Measurements from ENCODE around the gene COL1A2.

DNA sequence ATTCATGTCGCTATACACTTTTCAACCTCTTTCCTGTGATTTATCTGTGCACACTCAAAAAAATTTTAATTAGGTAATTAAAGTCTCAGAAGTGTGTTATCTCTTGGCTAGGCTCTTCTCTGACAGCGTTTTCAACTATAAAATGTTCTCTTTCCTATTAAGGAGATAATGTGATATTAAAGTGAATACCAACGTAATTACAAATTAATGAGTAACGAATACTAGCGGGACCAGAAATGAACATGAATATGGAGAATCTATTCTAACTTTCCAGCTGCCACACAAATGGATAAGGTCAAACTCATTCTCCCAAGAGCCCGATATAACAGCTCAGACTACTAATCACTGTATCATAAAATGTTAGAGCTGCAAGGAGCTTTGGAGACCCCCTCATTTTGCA is 12.0 kb downstream of the COL1A2 start:
- TF ChIP-seq, protein P1, sequence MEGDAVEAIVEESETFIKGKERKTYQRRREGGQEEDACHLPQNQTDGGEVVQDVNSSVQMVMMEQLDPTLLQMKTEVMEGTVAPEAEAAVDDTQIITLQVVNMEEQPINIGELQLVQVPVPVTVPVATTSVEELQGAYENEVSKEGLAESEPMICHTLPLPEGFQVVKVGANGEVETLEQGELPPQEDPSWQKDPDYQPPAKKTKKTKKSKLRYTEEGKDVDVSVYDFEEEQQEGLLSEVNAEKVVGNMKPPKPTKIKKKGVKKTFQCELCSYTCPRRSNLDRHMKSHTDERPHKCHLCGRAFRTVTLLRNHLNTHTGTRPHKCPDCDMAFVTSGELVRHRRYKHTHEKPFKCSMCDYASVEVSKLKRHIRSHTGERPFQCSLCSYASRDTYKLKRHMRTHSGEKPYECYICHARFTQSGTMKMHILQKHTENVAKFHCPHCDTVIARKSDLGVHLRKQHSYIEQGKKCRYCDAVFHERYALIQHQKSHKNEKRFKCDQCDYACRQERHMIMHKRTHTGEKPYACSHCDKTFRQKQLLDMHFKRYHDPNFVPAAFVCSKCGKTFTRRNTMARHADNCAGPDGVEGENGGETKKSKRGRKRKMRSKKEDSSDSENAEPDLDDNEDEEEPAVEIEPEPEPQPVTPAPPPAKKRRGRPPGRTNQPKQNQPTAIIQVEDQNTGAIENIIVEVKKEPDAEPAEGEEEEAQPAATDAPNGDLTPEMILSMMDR (IDR thresholded peaks at IDR 0.05; ENCODE audit: control extremely low read depth in 1 of 3, insufficient read depth in 1 of 3, low read depth in 1 of 3, low read length in 3 of 3), result no peak
- no peak for TF ChIP-seq SRF (IDR thresholded peaks at IDR 0.05; ENCODE audit: low read depth, low read length)
- TF ChIP-seq POLR2A (IDR thresholded peaks at IDR 0.05; ENCODE audit: control extremely low read depth in 1 of 2, low read depth in 2 of 2, low read length in 2 of 2), result no peak
- TF ChIP-seq YY1 (IDR thresholded peaks at IDR 0.05; ENCODE audit: low read depth, low read length), result no peak
- TF ChIP-seq POLR2AphosphoS5 (IDR thresholded peaks at IDR 0.05; ENCODE audit: low read depth, low read length), result no peak
- TF ChIP-seq TCF12 (IDR thresholded peaks at IDR 0.05; ENCODE audit: low read depth, low read length), result no peak
- TF ChIP-seq, protein P2, sequence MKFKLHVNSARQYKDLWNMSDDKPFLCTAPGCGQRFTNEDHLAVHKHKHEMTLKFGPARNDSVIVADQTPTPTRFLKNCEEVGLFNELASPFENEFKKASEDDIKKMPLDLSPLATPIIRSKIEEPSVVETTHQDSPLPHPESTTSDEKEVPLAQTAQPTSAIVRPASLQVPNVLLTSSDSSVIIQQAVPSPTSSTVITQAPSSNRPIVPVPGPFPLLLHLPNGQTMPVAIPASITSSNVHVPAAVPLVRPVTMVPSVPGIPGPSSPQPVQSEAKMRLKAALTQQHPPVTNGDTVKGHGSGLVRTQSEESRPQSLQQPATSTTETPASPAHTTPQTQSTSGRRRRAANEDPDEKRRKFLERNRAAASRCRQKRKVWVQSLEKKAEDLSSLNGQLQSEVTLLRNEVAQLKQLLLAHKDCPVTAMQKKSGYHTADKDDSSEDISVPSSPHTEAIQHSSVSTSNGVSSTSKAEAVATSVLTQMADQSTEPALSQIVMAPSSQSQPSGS (IDR thresholded peaks at IDR 0.05; ENCODE audit: low read length), result no peak
- no peak for TF ChIP-seq ZNF274 (IDR thresholded peaks at IDR 0.05; ENCODE audit: borderline replicate concordance, extremely low read depth, low read length)
- no peak for TF ChIP-seq RAD21 (IDR thresholded peaks at IDR 0.05 in 1 of 2, conservative IDR thresholded peaks at IDR 0.05 in 1 of 2; ENCODE audit: low read depth in 2 of 2, low read length in 2 of 2)
- TF ChIP-seq BACH1 (IDR thresholded peaks at IDR 0.05; ENCODE audit: low read length), result no peak
